Astrocyte (in vitro differentiated cells and primary cell): ENCODE results near the gene RAB30. TPM values are rescaled to one million over a fixed set of nuclear protein-coding genes. Genes with fewer than 3 reads are reported as not detected.

Source experiments
- DNase-seq: peaks from one replicate; pipeline ENCODE4 v3.0.0-alpha.2; 2010; ENCODE audit warnings: low read depth
- FAIRE-seq: peaks from 2 replicates; lab custom pipeline; 2011; peaks lifted over from hg19 to GRCh38; lab: Jason Lieb, UNC
- H2AFZ ChIP-seq: 2 replicates; pipeline ENCODE4 v1.6.0; 2012; ENCODE audit warnings: low read depth, low read length, inconsistent platforms
- H3K27ac ChIP-seq: 2 replicates; pipeline ENCODE4 v1.5.1; 2011; ENCODE audit warnings: low read depth, low read length, inconsistent platforms
- H3K27me3 ChIP-seq: 2 replicates; pipeline ENCODE4 v1.6.0; 2011; ENCODE audit warnings: low read length, inconsistent platforms; ENCODE audit not compliant: insufficient read depth
- H3K36me3 ChIP-seq: 2 replicates; pipeline ENCODE4 v1.5.1; 2011; ENCODE audit warnings: low read length, inconsistent platforms; ENCODE audit not compliant: insufficient read depth
- H3K4me1 ChIP-seq: 2 replicates; pipeline ENCODE4 v1.5.1; 2011; ENCODE audit warnings: low read length, inconsistent platforms; ENCODE audit not compliant: insufficient read depth
- H3K4me2 ChIP-seq: 2 replicates; pipeline ENCODE4 v1.6.0; 2012; ENCODE audit warnings: low read length, inconsistent platforms
- H3K4me3 ChIP-seq: 2 replicates; pipeline ENCODE4 v1.5.1; 2011; ENCODE audit warnings: low read depth, mild to moderate bottlenecking, low read length, inconsistent platforms; ENCODE audit not compliant: insufficient read depth
- H3K79me2 ChIP-seq: 2 replicates; pipeline ENCODE4 v1.6.0; 2012; ENCODE audit warnings: mild to moderate bottlenecking, low read length, inconsistent platforms; ENCODE audit not compliant: insufficient read depth
- H3K9ac ChIP-seq: 2 replicates; pipeline ENCODE4 v1.6.0; 2012; ENCODE audit warnings: mild to moderate bottlenecking, low read length, inconsistent platforms
- H3K9me3 ChIP-seq: 2 replicates; pipeline ENCODE4 v1.5.1; 2012; ENCODE audit warnings: low read depth, mild to moderate bottlenecking, low read length, inconsistent platforms; ENCODE audit not compliant: insufficient read depth
- H4K20me1 ChIP-seq: 2 replicates; pipeline ENCODE4 v1.6.0; 2012; ENCODE audit warnings: low read length, inconsistent platforms; ENCODE audit not compliant: insufficient read depth
- H3K27ac Mint-ChIP-seq: one replicate; pipeline ENCODE4 v1.8.0; 2021; ENCODE audit warnings: mild to moderate bottlenecking, mixed read lengths; ENCODE audit not compliant: unreplicated experiment
- H3K27me3 Mint-ChIP-seq: one replicate; pipeline ENCODE4 v1.8.0; 2021; ENCODE audit warnings: low read depth, mixed read lengths; ENCODE audit not compliant: unreplicated experiment
- H3K36me3 Mint-ChIP-seq: one replicate; pipeline ENCODE4 v1.8.0; 2021; ENCODE audit warnings: low read depth, mixed read lengths; ENCODE audit not compliant: unreplicated experiment
- H3K4me1 Mint-ChIP-seq: one replicate; pipeline ENCODE4 v1.8.0; 2021; ENCODE audit warnings: low read depth, mixed read lengths; ENCODE audit not compliant: unreplicated experiment
- H3K4me3 Mint-ChIP-seq: one replicate; pipeline ENCODE4 v1.8.0; 2021; ENCODE audit warnings: mild to moderate bottlenecking, moderate library complexity, mixed read lengths; ENCODE audit not compliant: unreplicated experiment
- H3K9me3 Mint-ChIP-seq: one replicate; pipeline ENCODE4 v1.8.0; 2021; ENCODE audit warnings: mild to moderate bottlenecking, mixed read lengths; ENCODE audit not compliant: unreplicated experiment
- EZH2 ChIP-seq: IDR thresholded peaks from 2 replicates; pipeline ENCODE4 v1.6.1; 2012; ENCODE audit warnings: mild to moderate bottlenecking, low read length, inconsistent platforms; ENCODE audit not compliant: insufficient read depth
- total RNA-seq: library from RNA; stranded (reverse); gene quantifications from 2 replicates; pipeline ENCODE4 v1.2.1, GENCODE V29; 2021
- TF ChIP-seq, protein P1 (sequence below): IDR thresholded peaks from 2 replicates; pipeline ENCODE4 v1.5.1; 2011; ENCODE audit warnings: low read depth, mild to moderate bottlenecking, inconsistent platforms, low read length, moderate library complexity; ENCODE audit not compliant: insufficient read depth

Gene RAB30
- total RNA-seq, 1 donor from 2014 or later, result 40.0 TPM

DNA sequence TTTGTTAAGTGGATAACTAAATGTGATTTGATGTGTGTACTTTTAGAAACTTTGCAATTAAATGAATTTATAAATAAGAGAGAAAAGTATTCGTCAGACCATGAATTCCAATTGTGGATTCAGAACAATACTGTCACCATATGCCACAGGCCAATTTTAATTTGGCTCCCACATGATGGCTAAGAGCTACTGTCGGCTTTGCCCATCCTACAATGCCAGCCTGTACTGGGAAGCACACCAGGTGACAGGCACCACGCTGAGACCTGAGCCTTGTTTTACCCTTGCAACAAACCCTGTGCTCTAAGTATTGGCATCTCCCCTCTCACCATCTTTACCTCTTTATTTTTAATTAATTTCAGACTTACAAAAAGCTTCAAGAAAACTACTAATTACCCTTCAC, 14.0 kb downstream of the RAB30 start:
- H3K4me3 Mint-ChIP-seq, result no peak overlapping the region
- Histone ChIP-seq H3K9me3 (no peaks in the 10 kb centered on the region), H2AFZ (no peak overlapping the region), H3K27ac (no peak overlapping the region), H4K20me1 (peaks cover 31% of the 10 kb centered on the region), H3K36me3 (no peaks in the 10 kb centered on the region), H3K4me3 (no peak overlapping the region), H3K79me2 (peaks cover 77% of the 10 kb centered on the region), H3K27me3 (no peaks in the 10 kb centered on the region), H3K9ac (no peak overlapping the region), H3K4me2 (no peak overlapping the region), H3K4me1 (peaks cover 6% of the 10 kb centered on the region)
- TF ChIP-seq EZH2, result no peak
- TF ChIP-seq, protein P1, sequence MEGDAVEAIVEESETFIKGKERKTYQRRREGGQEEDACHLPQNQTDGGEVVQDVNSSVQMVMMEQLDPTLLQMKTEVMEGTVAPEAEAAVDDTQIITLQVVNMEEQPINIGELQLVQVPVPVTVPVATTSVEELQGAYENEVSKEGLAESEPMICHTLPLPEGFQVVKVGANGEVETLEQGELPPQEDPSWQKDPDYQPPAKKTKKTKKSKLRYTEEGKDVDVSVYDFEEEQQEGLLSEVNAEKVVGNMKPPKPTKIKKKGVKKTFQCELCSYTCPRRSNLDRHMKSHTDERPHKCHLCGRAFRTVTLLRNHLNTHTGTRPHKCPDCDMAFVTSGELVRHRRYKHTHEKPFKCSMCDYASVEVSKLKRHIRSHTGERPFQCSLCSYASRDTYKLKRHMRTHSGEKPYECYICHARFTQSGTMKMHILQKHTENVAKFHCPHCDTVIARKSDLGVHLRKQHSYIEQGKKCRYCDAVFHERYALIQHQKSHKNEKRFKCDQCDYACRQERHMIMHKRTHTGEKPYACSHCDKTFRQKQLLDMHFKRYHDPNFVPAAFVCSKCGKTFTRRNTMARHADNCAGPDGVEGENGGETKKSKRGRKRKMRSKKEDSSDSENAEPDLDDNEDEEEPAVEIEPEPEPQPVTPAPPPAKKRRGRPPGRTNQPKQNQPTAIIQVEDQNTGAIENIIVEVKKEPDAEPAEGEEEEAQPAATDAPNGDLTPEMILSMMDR, result no peak
- peaks cover 8% of the 10 kb centered on the region for H3K4me1 Mint-ChIP-seq
- H3K27ac Mint-ChIP-seq, result no peak overlapping the region
- FAIRE-seq (no peak), DNase-seq (no peak)
- no peaks in the 10 kb centered on the region for H3K9me3 Mint-ChIP-seq
- peaks cover 10% of the 10 kb centered on the region for H3K36me3 Mint-ChIP-seq
- no peaks in the 10 kb centered on the region for H3K27me3 Mint-ChIP-seq

DNA sequence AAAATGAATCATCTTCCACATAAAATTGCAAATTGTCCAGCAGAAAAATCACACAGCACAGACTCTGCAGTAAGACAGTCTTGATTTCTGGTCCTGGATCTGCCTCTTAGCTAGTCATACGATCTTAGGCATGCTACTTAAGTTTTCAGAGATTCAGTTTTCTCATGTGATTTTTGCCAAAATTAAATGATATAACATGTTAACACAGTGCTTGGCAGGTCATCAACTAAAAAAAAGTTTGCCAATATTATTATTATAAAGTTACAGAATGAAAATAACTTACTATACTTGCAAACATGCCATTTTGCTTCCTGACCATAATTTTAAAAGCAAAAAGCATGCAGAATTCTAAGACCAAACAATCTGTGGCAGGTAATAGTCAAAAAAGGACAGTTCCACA, 15.1 kb downstream of the RAB30 start:
- H4K20me1 ChIP-seq, result peaks cover 26% of the 10 kb centered on the region
- no peak overlapping the region for H3K4me3 ChIP-seq
- no peak overlapping the region for H3K27ac ChIP-seq
- no peaks in the 10 kb centered on the region for H3K9me3 Mint-ChIP-seq
- peaks cover 67% of the 10 kb centered on the region for H3K79me2 ChIP-seq
- no peak overlapping the region for H2AFZ ChIP-seq
- H3K4me3 Mint-ChIP-seq, result no peak overlapping the region
- no peak overlapping the region for H3K9ac ChIP-seq
- H3K27me3 ChIP-seq, result no peaks in the 10 kb centered on the region
- no peaks in the 10 kb centered on the region for H3K9me3 ChIP-seq
- H3K27ac Mint-ChIP-seq, result no peak overlapping the region
- H3K4me1 ChIP-seq, result peaks cover 14% of the 10 kb centered on the region
- no peaks in the 10 kb centered on the region for H3K27me3 Mint-ChIP-seq
- FAIRE-seq (no peak), DNase-seq (no peak)
- peaks cover 10% of the 10 kb centered on the region for H3K36me3 Mint-ChIP-seq
- no peak overlapping the region for H3K4me2 ChIP-seq
- no peaks in the 10 kb centered on the region for H3K36me3 ChIP-seq
- TF ChIP-seq, protein P1, result no peak
- TF ChIP-seq EZH2, result no peak
- peaks cover 14% of the 10 kb centered on the region for H3K4me1 Mint-ChIP-seq

DNA sequence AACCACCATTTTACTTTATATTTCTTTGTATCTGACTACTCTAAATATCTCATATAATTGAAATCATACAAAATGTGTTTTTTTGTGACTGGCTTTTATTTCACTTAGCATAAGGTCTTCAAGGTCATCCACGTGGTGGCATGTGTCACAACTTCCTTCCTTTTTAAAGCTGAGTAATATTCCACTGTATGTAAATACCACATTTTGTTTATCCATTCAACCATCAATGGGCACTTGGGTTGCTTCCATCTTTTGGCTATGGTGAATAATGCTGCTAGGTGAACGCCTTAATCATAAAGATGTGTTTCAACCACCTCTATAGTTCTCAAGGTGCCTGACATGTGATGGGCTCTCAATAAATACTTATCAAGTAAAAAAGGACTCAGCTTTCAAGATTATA, 15.5 kb downstream of the RAB30 start:
- H2AFZ ChIP-seq, result no peak overlapping the region
- H3K27me3 ChIP-seq, result no peaks in the 10 kb centered on the region
- H3K4me3 ChIP-seq, result no peak overlapping the region
- H3K36me3 Mint-ChIP-seq, result peaks cover 10% of the 10 kb centered on the region
- H3K4me1 ChIP-seq, result peaks cover 18% of the 10 kb centered on the region
- peaks cover 67% of the 10 kb centered on the region for H3K79me2 ChIP-seq
- no peak for FAIRE-seq
- H3K27ac Mint-ChIP-seq, result no peak overlapping the region
- H4K20me1 ChIP-seq, result peaks cover 26% of the 10 kb centered on the region
- H3K9me3 Mint-ChIP-seq, result no peaks in the 10 kb centered on the region
- H3K4me2 ChIP-seq, result no peak overlapping the region
- H3K4me1 Mint-ChIP-seq, result peaks cover 16% of the 10 kb centered on the region
- H3K9ac ChIP-seq, result no peak overlapping the region
- no peak overlapping the region for H3K4me3 Mint-ChIP-seq
- no peaks in the 10 kb centered on the region for H3K27me3 Mint-ChIP-seq
- H3K36me3 ChIP-seq, result no peaks in the 10 kb centered on the region
- no peaks in the 10 kb centered on the region for H3K9me3 ChIP-seq
- TF ChIP-seq, protein P1, result no peak
- no peak for TF ChIP-seq EZH2
- DNase-seq, result no peak
- H3K27ac ChIP-seq, result no peak overlapping the region
